ENCODE data around the gene CEP43.

Gene CEP43

DNA sequence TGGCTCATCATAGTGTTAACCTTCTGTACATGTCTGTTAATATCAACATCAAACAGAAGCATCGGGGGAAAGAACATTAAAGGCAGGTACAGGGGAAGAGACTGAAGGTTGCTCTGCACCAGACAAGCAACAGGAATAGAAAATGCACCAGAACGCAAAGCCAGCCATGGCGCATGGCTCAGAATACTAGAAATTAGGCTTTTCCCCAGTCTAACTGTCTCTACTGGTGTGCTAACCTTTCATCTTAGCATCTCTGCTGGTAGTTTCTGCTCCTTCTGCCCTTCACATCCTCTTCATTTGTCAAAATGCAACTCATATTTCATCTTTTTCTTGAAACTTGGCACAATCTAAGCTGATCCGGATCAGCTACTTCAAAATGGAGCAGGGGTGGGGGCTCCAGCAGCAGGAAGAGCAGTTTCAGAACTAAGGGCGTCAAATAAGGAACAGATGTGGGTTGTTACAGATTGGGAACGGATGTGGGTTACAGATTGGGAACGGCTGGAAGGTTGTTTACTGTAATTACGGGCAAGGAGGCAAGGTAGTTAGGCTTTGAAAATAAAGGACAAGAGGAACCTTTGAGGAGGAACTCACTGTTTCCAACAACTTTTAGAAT is 29.7 kb upstream of the CEP43 start:
- DNase-seq (ENCODE audit: low spot score) = no peak

DNA sequence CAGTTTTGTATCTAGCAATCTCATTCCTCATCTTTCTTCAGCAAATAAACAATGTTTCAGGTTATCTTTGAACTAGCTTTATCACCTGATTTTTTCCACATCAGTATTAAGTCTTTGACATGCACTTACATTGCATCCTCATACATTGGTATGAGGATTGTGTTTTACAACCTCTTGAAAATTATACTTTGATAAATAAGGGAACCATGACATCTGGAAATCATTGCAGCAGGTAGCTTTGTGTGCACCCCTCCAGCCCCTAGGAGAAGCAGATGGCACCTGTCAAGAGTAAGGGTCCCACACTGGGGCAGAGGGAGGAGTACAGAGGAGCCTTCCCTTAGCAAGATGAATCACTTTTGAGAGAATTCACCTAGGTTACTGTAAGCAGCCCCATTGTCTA is 29.1 kb upstream of the CEP43 start:
- no peak for DNase-seq (ENCODE audit: low spot score)

DNA sequence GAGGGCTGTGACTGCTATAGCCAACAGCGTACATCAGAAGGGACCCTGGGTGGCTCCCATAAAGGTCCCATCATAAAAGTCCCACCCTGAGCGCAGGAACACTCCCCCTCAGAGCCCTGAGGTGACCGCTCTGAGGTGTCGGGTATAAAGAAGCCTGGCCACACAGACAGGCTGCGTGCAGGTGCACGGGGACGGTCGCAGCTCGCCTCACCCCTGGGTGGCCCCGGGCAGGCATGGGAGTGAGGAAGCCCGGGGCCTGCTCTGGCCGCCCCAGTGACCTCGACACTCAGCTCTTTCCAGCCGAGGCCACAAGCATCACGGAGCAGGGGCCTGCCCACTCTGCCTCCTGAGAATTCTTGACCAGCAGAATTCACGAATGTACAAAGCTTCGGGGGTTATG is 28.4 kb upstream of the CEP43 start:
- DNase-seq (ENCODE audit: low spot score) = no peak

DNA sequence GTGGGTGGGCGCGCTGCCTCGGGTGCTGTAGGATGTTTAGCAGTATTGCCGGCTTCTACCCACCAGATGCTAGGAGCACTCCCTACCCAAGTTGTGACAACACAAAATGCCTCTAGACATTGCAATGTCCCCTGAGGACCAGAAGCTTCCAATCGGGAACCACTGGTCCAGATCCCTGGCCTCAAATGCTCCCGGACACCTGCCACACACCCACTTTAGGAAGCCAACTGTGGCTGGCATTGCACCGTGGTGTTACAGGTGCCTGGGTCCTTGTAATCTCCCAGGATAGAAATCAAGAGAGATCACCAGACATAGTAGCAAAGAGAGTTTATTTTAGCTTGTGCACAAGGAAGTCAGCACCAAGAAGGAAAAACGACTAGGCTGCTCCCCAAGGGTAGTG is 27.9 kb upstream of the CEP43 start:
- DNase-seq (ENCODE audit: low spot score) = no peak

DNA sequence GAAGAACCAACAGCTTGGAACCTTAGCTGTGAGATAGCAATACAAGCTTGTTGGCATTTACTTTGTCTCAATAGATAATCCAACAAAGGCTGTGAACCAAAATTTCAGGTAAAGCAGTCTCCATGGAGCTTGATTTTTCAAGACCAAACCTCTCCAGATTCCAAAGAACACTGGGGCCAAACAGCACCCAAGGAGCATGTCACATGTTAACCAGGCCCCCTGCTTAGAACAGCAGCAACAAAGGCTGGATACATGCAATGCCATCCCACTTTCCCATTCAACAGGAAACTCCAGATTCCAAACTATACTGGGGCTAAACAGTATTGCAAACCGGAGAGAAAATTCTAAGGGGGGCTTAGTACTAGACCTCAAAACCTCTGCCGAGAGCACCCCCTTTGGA is 27.1 kb upstream of the CEP43 start:
- no peak for DNase-seq (ENCODE audit: low spot score)

DNA sequence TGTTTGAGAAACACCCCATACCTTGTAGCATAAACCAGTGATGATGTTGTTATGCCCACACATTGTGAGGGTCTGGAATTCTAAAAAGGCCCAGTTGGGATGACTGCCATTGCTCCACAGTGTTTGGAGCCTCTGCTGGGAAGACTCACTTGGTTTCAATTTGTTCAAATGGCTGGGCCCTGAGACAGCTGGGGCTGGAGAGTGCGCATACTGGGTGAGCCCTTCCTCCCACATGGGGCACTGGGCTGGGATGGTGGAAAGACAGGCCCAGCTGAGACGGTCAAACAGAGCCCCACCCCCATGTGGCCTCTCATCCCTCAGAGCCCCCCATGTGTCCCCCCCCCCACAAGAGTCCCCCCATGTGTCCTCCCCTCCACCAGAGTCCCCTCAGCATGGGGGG is 22.6 kb upstream of the CEP43 start:
- DNase-seq (ENCODE audit: low spot score) = no peak

DNA sequence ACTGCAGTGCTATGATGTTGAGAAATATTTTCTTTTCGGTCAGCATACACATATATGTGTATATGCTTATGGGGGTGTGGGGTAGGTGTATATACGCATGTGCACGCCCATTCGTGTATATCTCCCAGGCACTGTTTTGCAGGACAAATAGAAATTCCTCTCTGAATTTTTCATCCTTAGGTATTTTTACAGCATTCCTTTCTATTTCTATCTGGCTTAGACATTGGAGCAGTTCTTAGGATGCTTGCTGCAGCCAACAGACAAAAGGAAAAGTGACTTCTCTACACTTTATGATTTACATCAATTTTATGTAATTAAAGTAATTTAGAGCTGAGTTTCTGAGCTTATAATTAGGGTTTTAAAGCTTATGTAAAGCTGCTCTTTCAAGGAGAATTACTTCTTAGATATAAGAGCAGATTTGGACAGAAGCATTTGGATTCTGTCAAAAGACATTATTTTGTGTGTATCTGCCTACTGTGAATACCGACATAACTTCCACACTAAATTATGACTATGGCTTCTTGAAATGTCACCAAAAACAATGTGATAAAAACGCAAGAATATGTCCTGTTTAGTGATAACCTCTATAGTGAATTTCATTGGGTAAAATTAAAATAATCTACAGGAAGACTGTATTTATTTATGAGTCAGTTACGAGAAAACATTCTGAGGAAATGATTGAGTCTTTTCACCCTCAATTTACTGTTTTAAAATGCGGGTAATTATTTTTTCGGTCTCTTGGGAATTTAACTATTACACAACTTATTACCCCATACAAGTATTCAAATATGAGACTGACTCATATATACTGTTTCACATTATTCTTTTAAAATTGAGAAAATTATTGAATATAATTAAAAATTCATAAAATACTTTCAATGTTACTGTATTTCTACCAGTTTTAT is 21.3 kb upstream of the CEP43 start:
- no peak for DNase-seq (ENCODE audit: low spot score)

DNA sequence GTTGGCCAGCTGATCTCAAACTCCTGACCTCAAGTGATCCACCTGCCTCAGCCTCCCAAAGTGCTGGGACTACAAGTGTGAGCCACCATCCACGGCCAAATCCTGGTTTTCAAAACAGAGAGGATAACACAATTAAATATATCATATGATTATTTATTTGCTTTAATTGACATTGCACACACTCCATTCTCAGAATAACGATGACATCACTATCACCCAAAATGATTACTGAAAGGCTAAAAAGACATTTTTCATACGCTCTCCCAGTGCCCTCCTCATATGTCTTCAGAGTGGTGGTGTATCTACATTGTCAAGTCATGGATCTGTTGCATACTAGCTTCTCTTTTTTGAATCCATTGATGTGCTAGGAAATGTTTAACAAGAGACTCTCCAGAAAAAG is 18.5 kb upstream of the CEP43 start:
- DNase-seq (ENCODE audit: low spot score) = no peak

DNA sequence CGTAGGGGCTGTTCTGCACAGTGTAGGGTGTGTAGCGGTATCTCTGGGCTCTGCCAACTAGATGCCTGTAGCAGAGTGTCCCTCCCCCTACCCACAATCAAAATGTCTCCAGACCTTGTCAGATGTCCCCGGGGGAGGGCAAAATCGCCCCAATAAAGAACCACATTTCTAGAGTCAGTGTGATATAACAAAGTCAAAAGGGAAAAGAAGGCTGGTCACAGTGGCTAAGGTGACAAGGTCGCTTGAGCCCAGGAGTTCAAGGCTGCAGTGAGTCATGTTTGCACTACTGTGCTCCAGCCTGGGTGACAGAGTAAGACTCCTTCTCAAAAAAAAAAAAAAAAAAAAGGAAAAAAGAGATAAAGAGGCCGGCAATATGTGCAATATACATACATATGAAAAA is 11.7 kb upstream of the CEP43 start:
- DNase-seq (ENCODE audit: low spot score) = no peak

DNA sequence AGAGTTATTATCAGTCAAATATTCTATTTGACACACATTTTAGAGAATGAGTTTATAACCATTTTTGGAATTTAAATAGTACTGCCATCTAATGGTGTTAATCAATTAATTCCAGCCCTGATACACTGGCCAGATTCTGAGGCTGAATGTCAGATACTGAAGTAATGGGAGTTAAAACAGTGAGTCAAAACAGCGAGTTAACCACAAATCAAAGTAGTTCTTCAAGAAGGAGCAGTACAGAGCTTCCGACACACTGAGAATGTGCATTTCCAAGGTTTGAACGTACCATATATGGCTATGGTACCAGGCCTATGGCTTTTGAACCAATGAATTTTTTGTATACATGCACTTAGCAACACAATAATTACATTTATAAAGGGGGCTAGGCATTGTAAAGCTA is 11.3 kb upstream of the CEP43 start:
- no peak for DNase-seq (ENCODE audit: low spot score)

DNA sequence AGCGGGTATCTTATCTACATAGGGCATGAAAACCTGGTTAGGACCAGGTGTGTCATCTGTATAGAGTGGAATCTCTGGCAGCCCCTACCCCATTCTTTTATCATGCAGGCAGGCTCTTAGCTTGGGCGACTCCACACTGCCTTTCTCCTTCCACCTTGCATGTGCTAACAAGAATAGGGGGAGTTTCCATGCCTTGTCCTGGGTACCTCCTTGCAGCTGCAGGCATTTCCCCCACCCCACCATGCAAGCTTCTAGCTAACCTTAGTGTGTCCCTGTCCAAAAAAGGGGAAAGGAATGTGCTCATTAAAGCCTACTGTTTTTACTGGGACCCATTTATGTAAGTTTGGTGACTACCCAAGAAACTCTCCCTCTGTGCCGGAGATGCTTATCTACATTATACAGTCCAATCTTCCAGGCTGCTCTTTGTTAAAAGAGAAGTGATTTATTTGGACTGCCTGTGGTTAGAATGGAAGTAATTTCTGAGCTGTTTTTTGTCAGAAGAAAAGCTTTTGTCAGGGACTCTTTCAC is 10.5 kb upstream of the CEP43 start:
- no peak for DNase-seq (ENCODE audit: low spot score)

DNA sequence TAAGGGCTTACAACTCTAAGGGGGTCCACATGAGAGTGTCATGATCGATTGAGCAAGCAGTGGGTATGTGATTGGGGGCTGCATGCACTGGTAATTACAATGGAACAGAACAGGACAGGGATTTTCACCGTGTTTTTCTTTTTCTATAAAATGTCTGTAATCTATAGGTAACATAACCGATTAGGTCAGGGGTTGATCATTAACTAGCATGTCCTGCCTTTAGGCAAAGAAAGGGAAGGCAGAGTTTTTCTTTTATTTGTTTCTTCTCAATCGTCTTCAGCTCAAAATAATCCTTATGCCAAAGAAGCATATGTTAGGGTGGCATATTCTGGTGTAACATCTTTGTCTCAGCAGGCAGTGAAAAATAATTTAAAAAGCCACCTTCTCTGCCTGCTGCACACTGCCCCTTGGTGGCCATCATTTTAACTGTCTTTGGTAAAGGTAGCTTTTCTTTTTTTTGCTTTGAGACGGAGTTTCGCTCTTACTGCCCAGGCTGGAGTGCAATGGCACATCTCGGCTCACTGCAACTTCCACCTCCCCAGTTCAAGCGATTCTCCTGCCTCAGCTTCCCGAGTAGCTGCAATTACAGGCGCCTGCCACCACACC is 9.7 kb upstream of the CEP43 start:
- peak; percentile 68 for DNase-seq (ENCODE audit: low spot score)

DNA sequence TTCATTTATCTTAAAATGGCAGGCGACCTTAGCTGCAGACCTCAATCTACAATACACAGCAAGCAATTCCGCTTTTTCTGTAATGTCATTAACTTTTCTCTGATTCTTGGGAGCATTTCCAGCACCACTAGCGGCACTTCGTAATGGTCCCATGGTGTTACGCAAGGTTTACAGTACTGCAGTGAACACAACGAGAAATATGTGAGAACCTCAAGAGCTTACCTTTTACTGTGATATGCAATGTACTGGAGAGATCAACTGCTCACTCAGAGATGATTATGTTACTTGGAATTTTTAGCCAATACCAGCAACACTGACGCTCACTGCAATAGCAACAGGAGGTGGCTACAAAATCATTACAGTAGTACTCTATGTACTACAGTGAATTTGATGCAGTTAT is 2.8 kb upstream of the CEP43 start:
- DNase-seq (ENCODE audit: low spot score) = no peak

DNA sequence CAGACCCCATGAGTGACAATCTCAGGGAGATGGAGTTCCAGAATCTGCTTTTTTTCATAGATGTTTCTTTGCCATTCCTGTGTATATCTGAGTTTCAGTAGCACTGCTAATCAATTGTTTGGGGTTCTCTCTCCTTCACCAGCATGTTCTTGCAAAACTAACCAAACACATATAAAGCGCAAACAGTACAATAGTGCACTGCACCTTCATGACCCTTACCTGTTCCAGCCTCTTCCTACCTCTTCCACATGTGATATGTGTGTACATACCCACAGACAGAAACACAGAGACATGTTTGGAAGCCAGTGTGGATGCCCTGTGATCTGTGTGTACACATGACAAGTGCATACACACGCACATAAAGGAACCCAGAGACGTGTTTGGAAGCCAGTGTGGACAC is 1.8 kb upstream of the CEP43 start:
- DNase-seq (ENCODE audit: low spot score) = no peak

DNA sequence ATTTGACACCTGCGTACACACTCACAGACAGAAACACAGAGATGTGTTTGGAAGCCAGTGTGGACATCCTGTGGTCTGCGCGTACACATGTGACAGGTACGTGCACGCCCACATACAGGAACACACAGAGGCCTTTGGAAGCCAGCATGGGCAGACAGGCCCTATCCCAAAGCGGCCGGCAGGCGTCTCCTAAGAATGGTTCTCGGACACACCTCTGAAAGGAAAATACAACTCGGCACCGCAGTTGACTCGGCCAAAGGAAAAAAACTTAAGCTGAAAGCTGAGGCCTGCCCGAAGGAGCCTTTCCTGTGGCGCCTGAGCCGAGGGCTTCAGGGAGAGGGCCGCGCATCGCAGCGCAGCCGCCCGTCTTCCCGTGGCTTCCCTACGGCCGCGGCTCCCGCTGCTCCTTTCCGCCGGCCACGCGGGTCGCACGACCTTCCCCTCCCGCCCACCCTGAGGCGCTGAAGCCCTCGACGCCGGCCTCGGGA is 1.4 kb upstream of the CEP43 start:
- DNase-seq (ENCODE audit: low spot score) = peak; percentile 39

DNA sequence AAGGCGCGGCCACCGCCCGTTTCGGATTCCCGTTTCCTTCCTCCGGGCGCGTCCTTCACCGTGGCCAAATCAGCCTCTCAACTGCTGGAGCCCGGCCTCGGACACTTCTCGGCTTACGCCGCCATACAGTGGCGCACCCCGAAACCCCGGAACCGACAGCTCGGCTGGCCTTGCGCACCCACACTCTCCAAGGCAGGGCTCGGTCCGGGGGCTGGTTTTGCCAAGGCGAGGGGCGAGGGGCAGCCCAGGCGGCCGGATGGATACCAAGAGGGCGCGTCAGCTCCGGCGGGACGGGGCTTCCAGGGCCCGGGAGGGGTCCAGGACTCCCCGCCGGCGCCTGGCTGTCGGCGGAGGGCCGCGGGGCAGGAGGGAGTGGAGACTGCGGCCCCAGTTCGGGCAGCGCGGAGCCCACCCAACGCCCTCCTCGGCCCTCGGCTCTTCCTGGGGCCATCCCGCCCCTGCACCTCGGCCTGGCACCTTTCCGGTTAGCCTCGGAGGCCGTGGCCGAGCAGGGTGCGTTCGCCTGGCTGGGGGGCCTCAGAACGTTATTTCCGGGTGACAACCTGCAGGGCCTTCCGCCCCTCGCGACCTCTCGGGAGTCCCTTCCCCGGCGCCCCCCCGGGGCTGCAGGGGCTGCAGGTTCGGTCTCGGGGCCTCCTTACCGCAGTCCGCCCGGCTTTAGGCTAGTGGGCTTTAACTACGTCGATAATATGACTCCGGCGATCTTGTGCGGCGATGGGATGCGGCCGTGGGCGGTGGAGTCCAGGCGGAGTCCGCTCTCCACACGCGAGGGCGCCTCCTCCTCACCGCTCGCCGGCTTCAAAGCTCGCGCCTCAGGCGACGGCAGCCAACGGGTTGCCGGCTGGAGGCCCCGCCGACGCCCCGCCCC is 697 bp upstream of the CEP43 start:
- DNase-seq (ENCODE audit: low spot score) = no peak

DNA sequence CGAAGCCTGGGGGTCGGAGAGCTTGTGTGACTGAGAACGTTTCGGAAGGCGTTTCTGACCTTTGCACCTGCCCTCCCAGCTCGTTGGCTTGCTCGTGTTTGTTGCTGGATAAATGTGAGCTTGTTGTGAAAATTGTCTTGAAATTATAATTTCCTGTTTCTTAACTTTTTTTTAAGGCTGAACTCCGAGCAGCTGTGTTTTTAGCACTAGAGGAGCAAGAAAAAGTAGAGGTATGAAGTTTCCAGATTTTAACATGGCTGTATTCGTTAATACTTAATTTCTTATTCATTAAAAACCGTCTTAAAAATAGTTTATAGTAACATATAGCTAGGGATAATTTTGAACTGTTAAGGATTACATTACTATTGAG is 672 bp downstream of the CEP43 start:
- DNase-seq (ENCODE audit: low spot score) = no peak

DNA sequence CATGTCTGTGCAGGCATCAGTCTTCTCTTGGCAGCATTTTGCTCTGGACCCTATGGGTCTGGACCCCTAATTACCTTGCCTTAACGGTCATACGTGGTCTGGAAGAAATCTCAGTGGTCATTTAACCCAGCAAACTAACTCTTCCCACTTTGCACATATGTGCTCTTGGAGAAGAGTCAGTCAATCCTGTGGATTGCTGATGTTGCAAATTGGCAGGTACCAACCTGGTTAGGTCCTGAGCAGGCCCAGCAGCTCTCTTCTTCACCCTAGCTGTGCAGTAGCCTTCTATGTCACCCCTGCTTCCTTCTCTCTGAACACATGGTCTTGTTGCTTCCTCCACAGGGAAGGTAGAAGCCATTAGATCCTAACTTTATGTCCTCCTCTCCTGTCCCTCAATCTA is 1.6 kb downstream of the CEP43 start:
- no peak for DNase-seq (ENCODE audit: low spot score)

DNA sequence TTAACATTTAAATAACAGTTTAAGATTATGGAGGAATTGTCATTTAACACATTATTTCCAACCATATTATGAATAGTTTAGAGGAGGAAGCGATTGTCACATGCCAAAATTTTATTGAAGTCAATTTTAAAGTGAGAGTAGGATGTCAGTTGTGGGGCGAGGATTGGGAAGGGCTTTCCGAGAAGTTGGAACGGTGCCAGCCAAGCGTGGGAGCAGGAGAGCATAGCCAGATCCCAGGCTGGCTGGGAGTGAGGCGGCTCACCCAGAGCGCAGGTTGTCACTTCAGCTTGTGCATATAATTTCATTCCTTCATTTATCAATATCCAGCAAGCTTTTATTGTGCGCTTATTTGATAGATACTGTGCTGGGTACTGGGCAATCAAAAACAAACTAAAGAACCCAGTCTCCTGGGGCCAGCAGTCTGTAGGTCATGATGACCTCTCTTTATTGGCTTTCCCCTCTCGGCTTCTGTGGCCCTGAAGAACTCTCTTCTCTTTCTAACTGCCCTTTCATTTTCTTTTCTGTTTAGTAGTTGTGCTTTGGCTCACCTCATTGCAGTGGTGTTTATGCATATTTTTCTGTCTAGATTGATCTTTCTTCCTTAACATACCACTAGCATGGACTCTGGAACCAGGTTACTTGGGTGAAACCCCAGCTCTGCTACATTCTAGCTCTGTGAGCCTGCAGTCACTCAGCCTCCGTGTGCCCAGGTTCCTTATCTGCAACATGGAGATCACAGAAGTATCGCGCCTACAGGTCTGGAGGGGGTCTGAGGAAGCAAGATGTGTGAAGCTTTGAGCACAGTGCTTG is 6.4 kb downstream of the CEP43 start:
- no peak for DNase-seq (ENCODE audit: low spot score)

DNA sequence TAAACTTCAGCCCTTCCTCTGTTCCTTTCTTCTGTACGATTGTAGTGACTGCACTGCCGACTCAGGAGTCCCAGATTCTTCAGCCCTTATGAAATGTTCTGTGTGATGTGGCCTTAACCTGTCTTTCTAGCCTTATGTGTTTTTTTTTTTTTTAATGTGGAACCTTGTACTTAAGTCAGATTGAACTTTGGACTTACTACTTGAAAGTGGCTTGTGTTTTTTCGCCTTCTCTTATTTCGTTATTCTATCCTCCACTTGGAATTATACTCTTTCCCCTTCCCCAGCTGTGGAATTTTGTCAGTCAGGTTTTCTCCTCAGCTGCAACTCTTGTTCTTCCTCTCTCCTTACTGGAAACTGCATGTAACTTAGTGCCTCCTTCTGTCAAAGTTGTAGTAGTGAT is 8.8 kb downstream of the CEP43 start:
- DNase-seq (ENCODE audit: low spot score) = no peak

DNA sequence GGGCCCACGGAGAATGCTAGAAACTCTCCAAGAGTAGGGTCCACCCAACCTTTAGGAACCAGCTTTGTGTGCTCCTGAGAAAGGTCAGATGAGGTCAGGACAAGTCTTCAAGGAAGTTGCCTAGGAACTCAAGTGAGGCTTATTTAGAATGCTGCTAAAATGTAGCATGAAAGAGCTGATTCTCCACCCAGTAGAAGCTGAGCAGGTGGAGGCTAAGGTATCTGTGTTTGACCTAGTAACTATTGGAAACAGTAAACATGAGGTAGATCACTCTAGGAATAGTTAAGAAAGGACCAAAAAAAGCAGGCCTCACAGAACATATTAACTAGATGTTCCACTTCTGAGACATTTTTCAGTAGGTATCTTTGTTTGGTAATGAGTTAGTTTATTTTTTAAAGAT is 13.9 kb downstream of the CEP43 start:
- DNase-seq (ENCODE audit: low spot score) = no peak
